Measurements from ENCODE around the gene TEX11.

DNA sequence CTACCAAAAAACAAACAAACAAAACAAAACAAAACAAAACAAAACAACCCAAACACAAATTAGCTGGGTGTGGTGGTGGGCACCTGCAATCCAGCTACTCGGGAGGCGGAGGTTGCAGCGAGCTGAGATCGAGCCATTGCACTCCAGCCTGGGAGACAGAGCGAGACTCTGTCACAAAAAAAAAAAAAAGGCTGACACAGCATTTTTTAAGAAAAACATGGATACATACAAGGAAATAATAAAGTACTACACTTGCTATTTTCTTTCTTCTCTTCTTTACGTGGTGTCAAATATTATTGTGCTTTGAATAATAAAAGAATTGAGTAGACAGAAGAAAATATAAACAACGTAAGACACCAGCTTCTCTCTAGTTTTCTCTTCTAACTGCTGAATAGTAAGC is 73.9 kb downstream of the TEX11 start:
- TF ChIP-seq, protein P1, sequence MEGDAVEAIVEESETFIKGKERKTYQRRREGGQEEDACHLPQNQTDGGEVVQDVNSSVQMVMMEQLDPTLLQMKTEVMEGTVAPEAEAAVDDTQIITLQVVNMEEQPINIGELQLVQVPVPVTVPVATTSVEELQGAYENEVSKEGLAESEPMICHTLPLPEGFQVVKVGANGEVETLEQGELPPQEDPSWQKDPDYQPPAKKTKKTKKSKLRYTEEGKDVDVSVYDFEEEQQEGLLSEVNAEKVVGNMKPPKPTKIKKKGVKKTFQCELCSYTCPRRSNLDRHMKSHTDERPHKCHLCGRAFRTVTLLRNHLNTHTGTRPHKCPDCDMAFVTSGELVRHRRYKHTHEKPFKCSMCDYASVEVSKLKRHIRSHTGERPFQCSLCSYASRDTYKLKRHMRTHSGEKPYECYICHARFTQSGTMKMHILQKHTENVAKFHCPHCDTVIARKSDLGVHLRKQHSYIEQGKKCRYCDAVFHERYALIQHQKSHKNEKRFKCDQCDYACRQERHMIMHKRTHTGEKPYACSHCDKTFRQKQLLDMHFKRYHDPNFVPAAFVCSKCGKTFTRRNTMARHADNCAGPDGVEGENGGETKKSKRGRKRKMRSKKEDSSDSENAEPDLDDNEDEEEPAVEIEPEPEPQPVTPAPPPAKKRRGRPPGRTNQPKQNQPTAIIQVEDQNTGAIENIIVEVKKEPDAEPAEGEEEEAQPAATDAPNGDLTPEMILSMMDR (IDR thresholded peaks at IDR 0.05; ENCODE audit: insufficient read depth, low read length, poor library complexity, severe bottlenecking): no peak
- TF ChIP-seq EZH2phosphoT487 (conservative IDR thresholded peaks at IDR 0.05; ENCODE audit: low read length): no peak
